Mucosa of gallbladder (tissue), 1 donor: Measurements from ENCODE around the gene GSTP1. TPM values are rescaled to one million over a fixed set of nuclear protein-coding genes. Genes with fewer than 3 reads are reported as not detected.
"Not testable (repeated sequence)": the region's sequence is repeated elsewhere in the genome, so short reads cannot be mapped to it uniquely, and the experiment has no call there.

Experiments
- DNase-seq: peaks from one replicate; pipeline ENCODE4 v3.0.0-alpha.2; 2020; ENCODE audit warnings: low spot score
- total RNA-seq: library from RNA; stranded (reverse); gene quantifications from one replicate; pipeline ENCODE4 v1.2.1, GENCODE V29; 2021
- donor health status: DM: no; HTN: no; CAD: no.

The GSTP1 gene
- total RNA-seq, 1 donor from 2014 or later = 1,142 TPM

GRCh38 chr11:67597458-67597857, 13.8 kb downstream of the GSTP1 start:
- DNase-seq = not testable (repeated sequence)

DNA sequence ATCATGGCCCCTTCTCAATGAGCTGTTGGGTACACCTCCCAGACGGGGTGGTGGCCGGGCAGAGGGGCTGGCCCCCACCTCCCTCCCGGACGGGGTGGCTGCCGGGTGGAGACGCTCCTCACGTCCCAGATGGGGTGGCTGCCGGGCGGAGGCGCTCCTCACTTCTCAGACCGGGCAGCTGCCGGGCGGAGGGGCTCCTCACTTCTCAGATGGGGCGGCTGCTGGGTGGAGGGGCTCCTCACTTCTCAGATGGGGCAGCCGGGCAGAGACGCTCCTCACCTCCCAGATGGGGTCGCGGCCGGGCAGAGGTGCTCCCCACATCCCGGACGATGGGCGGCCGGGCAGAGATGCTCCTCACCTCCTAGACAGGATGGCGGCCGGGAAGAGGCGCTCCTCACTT, 14.4 kb downstream of the GSTP1 start:
- not testable (repeated sequence) for DNase-seq

DNA sequence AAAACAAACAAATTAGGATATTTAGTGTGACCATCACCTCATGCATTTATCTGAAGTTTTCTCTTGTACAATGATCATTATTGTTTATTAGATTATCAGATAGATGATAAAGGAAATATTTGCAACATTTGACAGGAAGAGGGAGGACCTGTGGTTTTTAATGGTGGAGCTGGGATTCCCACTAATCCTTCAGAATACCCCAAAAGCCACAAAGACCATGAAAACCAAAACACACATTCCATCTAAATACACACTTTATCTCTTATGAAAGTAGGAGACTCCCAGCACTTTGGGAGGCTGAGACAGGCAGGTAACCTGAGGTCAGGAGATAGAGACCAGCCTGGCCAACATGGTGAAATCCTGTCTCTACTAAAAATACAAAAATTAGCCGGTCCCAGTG, 15.5 kb downstream of the GSTP1 start:
- DNase-seq = no peak

DNA sequence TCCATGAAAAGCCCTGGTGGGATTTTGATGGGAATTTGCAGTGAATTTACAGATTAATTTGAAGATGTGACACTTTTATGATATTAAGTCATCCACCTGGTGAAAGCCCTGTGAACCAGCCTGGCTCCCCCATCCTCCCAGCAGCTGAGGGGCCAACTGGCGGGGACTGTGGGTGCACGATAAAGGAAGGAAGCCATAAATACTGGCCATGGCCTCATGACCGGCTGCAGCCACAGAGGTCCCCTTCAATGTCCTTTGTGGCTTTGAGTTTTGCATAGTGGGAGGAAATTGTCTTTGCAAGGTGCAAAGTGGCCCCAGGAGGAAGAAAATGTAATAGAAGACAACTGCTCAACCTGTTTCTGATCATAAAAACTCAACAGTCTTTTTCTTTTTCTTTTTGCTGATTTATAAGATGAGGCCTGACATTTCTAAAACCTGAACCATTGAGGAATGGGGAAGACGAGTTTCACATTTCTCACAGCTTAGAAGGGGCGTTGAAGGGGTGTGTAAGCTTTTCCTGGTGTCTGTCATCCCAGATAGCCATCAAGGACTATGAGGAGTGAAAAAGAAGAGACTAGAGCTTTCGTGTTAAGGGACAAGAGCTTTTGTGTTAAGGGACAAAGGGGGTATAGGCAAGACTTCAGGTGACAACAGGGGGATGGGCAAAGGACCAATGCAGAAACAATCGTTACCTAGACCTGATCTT, 16.9 kb downstream of the GSTP1 start:
- no peak for DNase-seq

DNA sequence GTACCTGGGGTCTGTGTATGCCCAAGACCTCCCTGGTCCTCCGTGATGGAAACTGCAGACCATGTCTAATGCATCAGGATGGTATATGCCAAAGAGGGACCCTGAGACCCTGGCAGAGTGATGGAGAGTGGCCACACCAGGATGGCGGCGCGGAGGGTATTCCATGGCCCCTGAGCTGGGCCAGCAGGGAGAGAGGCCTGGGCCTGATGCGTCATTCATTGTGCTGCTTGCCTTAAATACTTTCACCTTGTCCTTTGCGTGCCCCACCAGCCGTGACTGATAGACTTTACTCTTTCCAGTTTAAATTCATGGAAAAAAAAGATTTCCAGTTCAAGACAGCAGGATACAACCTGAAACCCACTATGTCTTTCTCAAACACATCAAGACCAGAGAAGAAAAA, 17.5 kb downstream of the GSTP1 start:
- DNase-seq = no peak

DNA sequence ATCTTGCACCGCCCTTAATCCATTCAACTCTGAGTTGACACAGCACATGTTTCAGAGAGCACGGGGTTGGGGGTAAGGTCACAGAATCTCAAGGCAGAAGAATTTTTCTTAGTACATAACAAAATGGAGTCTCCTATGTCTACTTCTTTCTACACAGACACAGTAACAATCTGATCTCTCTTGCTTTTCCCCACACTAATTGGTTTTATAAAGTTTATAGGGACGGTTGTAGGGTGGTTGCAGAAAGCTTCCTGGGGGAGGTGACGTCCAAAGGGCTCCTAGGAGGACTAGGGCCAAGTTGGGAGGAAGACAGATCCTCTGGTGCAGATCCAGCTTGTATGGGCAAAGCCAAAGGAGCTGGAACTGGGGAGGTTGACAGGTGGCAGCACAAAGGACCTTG, 20.5 kb downstream of the GSTP1 start:
- not testable (repeated sequence) for DNase-seq

DNA sequence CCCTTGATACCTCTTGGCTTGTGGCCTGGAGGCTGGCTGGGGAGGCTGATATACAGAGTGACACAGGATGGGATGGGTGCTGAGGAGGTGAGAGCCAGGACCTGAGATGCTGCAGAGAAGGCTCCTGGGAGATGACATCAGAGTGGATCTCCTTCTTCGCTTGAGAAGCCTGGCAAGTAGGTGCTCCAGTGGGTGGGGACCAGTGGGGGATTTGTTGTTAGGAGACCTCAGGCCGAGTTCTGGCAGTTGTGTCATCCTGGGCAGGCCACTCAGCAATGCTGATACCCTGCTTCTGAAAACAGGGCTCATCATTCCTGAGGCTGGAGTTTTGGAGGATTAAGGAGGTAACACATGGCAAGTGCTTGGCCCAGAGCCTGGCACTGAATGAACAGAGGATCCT, 21.2 kb downstream of the GSTP1 start:
- no peak for DNase-seq

DNA sequence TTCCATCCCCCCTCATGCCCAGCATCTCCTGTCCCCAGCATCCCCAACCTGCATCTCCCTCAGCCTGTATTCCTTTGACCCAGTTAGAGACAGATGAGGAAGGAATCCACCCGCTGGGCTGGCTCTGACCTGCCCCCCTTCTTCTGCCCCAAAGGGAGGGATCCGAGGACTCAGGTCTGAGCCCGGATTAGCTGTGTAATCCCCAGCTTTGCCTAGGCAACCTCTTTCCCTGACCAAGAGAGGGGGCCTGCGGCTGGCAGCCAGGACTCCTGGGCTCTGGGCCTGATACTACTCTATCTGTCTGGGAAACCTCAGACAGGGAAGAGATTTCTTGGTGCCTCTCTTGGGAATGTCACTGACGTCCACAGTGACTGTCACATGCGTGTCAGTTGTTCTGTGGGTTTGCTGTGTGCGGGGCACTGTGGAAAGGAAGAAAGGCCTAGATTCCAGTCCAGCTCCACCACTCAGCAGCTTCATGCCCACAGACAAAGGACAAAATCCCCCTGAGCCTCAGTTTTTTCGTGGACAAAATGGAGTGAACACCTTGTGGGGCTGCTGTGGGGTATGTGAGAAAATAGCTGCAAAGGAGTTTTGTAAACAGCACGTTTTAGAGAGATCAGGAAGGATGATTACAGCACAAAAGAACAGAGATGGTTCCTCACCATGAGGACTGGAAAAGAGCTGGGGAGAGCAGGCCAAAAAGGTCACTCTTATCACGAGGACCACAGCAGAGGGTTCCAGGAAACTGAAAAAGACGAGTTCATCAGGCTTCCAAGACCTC, 21.8 kb downstream of the GSTP1 start:
- no peak for DNase-seq

DNA sequence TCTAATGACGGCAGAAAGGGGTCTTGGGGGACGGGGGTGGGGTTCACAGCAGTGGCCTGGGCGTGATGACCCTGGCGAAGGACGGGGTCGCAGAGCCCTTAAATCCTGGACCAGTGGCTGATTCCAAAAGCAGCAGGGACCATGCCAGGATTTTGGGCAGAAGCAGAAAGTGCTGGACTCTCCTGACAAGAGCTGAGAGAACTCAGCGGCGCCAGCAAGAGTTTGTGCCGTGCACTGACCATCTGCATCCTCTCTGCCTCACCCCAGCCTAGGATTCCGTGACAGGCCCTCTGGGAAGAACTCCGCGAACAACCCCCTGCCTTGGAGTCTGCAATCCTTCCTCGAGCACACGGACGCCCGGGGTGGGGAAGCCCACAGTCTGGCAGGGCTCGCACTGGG, 22.5 kb downstream of the GSTP1 start:
- DNase-seq = no peak

GRCh38 chr11:67606492-67607295, 23.1 kb downstream of the GSTP1 start, which contains the start of gene NDUFV1:
Gene NDUFV1, plus strand, starts transcription at chr11:67606936. Its CDS starts 69 bp downstream, at chr11:67607005.
- peak; percentile 96 for DNase-seq

GRCh38 chr11:67607507-67607906, 23.9 kb downstream of the GSTP1 start:
- DNase-seq = no peak

DNA sequence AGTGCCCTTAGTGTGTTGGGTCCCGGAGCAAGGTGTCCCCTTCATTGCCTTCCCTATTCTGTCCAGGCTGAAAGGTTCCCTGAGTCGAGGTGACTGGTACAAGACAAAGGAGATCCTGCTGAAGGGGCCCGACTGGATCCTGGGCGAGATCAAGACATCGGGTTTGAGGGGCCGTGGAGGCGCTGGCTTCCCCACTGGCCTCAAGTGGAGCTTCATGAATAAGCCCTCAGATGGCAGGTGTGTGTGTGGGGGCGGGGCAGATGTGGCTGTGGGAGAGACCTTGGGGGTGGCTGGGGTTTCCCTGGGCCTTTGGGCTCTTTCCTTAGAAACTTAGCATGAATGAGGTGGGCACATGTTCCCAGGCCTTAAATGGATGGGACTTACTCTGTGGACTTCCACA, 24.9 kb downstream of the GSTP1 start:
- DNase-seq = no peak

GRCh38 chr11:67609316-67609715, 25.7 kb downstream of the GSTP1 start:
- no peak for DNase-seq

DNA sequence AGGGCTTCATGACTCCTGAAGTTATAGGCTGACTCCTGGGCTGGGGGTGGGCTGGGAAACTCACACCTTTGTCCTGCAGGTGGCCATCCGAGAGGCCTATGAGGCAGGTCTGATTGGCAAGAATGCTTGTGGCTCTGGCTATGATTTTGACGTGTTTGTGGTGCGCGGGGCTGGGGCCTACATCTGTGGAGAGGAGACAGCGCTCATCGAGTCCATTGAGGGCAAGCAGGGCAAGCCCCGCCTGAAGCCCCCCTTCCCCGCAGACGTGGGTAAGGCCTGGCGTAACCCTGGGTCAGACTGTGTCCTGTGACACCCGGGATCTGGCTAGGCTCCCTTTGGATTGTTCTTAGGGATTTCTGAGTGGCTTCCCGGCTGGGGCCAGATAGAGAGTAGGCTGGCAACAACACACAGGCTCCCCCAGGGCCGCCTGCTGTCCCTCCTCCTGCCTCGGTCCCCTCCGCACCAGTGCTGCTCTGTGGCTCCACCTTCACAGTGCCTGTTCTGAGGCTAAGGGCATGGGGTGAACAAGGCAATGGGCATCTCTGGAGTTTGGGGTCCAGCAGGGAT, 26.8 kb downstream of the GSTP1 start:
- no peak for DNase-seq

- no peak for DNase-seq
Observed at GRCh38 chr11:67611165-67611564, 27.6 kb downstream of the GSTP1 start.

DNA sequence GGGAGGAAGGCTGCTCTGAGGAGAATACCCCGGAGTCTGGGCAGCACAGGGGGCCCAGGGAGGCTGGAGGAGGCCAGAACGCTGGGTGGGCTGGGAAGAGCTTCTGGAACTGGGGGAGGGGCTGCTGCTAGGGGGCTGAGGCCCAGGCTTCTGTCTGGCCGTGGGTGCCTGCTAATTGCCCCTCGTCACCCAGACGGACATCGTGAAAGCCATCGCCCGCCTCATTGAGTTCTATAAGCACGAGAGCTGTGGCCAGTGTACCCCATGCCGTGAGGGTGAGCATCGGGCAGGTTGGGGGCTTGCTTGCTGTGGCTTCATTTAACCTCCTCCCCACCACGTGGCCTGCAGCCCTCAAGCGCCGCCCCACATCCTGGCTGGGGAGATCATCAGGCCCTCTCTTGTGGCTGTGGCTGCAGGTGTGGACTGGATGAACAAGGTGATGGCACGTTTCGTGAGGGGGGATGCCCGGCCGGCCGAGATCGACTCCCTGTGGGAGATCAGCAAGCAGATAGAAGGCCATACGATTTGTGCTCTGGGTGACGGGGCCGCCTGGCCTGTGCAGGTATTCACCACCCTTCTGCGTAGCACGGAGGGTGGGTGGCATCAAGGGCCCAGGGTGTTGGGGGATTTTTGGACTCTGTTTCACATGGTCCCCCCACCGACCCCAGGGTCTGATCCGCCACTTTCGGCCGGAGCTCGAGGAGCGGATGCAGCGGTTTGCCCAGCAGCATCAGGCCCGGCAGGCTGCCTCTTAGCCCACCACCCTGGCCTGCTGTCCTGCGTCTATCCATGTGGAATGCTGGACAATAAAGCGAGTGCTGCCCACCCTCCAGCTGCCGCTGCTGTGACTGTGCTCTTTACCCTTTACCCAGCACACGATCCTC, 28.3 kb downstream of the GSTP1 start:
- no peak for DNase-seq

DNA sequence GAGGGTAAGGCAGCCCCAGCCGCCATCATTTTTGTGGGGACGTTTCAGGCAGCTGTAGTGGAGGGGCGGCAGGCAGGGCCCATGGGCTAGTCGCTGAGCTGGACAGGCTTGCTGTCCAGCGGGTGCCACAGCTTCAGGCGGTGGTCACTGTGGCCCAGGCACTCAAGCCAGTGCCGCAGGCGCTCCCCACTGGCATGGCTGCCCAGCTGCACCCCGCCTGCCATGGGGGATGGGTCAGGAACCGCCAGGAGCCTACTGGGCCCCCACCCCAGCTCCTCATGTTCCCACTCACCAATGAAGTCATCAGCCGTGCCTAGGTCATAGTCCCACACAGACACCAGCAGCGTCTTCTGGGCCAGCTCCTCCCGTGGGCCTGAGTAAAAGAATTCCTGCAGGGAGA, 29.1 kb downstream of the GSTP1 start:
- no peak for DNase-seq

DNA sequence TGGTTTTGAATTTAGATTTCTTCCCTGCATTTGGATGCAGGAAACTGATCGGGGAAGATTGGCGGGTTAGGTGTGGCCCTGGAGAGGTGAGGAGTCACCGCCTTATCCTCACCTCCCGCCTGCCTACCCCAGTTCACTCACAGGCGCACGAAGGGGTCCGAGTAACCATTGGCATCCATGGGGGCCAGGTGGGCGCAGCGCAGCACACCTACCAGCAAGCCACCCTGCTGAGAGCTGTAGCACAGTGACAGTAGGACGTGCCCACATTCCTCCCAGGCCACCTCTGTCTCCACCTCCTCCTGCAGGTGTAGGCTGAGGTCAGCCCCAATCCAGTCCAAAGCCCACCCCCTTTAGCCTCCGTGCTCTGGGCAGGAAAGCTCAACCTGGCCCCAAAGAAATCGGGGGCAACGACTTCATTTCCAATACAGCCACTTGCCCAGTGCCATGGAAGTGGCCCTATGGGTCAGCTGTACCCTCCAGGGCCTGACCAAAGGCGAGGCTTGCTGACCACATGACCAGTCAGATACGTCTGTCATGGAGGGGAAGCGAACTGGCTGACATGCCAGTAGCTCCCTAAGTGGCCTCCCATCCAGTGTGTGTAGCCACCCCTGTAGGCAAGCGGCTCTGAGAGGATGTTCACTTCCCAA, 29.8 kb downstream of the GSTP1 start:
- DNase-seq = no peak

DNA sequence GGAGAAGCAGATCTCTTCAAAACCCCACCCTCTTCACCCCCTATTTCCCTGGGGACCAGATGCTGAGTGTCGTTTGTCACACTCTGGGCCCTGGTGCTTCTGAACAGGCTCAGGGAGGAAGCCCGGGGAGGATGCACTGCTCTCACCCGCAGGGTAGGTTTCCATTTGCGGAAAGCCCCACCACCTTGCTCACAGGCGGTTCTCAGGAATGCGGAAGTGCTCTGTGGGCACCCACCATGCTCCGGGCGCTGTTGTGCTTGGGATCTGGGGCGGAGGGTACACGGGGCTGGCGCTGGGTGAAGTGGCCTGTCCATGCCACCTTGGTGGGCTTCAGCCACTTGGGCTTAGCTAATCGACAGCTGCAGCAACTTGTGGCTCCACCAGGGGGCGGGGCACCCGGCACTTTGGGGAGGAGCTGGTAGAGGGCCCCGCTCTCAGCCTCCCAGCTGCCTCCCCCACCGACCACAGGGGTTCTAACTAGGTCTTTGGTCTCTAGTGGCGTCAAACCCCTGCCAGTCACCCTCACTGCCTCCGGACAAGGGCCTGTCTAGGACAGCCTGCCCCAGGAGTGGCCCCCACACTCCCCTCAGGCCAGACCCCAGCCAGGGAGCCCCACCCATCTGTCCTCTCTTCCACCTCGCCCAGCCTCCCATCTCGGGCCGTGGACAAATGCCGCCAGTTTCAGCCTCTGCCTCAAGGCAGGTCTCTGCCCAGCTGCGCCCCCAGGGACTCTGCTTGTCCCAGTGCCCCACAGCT, 30.5 kb downstream of the GSTP1 start:
- peak; percentile 60 for DNase-seq
